ENCODE measurements around the gene ATP8A2.
A peak's percentile ranks its signal among the peaks of the same experiment; 100 is the strongest.

ATP8A2 gene

DNA sequence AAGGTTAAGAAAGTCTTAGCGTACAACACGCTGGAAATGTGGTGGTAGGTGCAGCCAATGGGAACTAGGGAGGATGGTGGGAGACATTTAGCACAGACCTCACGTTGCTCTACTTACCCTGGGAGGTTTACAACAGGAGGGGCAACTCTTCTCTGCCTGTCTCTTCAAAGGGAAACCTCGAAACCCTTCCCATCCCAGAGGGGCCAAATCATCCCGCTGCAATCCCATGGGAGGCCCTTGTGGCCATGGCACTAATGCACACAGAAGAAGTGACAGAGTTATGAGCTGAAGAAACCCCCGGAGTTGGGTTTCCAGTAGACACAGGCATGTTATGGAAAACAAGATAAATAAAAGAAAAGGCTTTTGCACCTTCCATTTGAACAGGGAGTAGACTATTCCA is 644.4 kb downstream of the ATP8A2 start:
- TF ChIP-seq CTCF (IDR thresholded peaks at IDR 0.05; ENCODE audit: insufficient read depth, low read depth, low read length, missing control alignments): no peak
- no peak overlapping the region for H3K4me3 ChIP-seq (ENCODE audit: low read length)
- no peak for DNase-seq (ENCODE audit: low read depth)

GRCh38 chr13:26017196-26017921 is 645.6 kb downstream of the ATP8A2 start:
- no peak for DNase-seq (ENCODE audit: low read depth)
- no peak for TF ChIP-seq CTCF (IDR thresholded peaks at IDR 0.05; ENCODE audit: insufficient read depth, low read depth, low read length, missing control alignments)
- no peak overlapping the region for H3K4me3 ChIP-seq (ENCODE audit: low read length)

GRCh38 chr13:26017932-26018665 is 646.3 kb downstream of the ATP8A2 start:
- no peak for DNase-seq (ENCODE audit: low read depth)
- TF ChIP-seq CTCF (IDR thresholded peaks at IDR 0.05; ENCODE audit: insufficient read depth, low read depth, low read length, missing control alignments): no peak
- H3K4me3 ChIP-seq (ENCODE audit: low read length): no peak overlapping the region

DNA sequence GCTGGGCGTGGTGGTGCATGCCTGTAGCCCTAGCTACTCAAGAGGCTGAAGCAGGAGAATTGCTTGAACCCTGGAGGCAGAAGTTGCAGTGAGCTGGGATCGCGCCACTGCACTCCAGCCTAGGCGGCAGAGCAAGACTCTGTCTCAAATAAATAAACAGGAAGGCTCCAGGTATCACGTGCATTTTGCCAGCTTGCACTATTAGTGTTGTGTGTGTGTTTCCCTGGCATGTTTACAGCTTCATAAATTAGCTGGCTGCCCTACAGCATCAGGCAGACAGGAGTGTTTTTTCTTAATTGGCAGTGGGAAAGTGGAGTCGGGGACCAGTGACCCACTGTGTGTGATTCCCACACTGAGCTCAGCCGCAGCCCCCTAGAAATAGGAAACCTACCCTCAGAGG is 647.5 kb downstream of the ATP8A2 start:
- DNase-seq (ENCODE audit: low read depth): no peak
- no peak overlapping the region for H3K4me3 ChIP-seq (ENCODE audit: low read length)
- TF ChIP-seq CTCF (IDR thresholded peaks at IDR 0.05; ENCODE audit: insufficient read depth, low read depth, low read length, missing control alignments): no peak

DNA sequence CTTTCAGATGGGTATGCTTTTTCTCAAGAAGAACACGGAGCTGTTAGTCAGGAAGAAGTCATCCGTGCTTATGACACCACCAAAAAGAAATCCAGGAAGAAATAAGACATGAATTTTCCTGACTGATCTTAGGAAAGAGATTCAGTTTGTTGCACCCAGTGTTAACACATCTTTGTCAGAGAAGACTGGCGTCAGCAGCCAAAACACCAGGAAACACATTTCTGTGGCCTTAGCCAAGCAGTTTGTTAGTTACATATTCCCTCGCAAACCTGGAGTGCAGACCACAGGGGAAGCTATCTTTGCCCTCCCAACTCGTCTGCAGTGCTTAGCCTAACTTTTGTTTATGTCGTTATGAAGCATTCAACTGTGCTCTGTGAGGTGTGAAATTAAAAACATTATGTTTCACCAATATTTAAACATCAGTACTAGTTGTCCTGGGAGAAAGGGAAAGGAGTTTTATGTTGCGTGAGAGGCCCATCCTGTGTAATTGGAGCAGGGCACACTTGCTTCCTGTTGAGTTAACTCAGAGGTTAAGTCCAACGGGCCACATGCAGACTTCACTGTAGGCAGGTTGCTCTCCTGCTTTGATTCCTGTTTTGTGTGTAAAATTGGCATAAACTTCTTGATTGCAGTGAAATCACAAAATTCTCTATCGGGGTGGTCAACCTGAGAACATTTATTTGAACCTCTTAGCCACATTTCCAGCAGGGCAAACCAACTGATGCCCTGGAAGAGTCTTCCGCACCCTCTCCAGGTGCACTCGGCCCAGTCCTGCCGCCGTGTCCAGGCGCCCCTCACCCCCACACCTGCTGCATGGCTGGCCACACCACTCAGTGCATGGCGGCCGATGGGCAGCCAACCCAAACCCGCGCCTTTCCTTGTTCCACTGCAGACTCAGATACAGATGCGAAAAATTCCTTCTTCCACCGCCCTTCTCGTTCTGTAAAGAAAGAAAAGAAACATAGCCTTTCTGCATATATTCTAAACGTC is 648.4 kb downstream of the ATP8A2 start:
- DNase-seq (ENCODE audit: low read depth): peak; percentile 84
- no peak for TF ChIP-seq CTCF (IDR thresholded peaks at IDR 0.05; ENCODE audit: insufficient read depth, low read depth, low read length, missing control alignments)
- H3K4me3 ChIP-seq (ENCODE audit: low read length): no peak overlapping the region

- no peak for TF ChIP-seq CTCF (IDR thresholded peaks at IDR 0.05; ENCODE audit: insufficient read depth, low read depth, low read length, missing control alignments)
- no peak overlapping the region for H3K4me3 ChIP-seq (ENCODE audit: low read length)
- DNase-seq (ENCODE audit: low read depth): no peak
Observed at GRCh38 chr13:26020891-26021290, 649.1 kb downstream of the ATP8A2 start.
